ENCODE data around the gene MRC2.

DNA sequence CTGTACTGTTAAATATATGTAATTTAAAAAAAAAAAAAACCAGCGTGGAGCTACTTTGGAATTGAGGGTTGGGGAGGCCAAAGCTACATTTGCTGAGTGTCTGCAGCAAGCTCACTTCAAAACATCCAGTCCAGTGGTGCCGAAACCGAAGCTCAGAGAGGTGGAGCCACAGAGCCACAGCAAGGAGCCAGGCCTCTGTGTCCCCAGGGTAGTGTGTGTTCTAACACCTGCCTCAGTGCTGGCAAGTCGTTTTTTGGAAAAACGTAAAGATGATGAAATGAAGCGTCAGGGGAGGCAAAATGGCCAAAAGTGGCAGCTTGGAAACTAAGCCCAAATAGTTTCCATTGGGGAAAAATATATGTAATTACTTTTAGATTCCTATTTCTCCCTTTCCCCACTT, 36.1 kb upstream of the MRC2 start:
- TF ChIP-seq CTCF (IDR thresholded peaks at IDR 0.05; ENCODE audit: insufficient read depth, low read length) (no peak), POLR2AphosphoS5 (IDR thresholded peaks at IDR 0.05; ENCODE audit: low read depth) (no peak), GABPA (IDR thresholded peaks at IDR 0.05; ENCODE audit: low read depth) (no peak)

Data from HL-60 (cell line).